ENCODE results near the gene SELENBP1.

DNA sequence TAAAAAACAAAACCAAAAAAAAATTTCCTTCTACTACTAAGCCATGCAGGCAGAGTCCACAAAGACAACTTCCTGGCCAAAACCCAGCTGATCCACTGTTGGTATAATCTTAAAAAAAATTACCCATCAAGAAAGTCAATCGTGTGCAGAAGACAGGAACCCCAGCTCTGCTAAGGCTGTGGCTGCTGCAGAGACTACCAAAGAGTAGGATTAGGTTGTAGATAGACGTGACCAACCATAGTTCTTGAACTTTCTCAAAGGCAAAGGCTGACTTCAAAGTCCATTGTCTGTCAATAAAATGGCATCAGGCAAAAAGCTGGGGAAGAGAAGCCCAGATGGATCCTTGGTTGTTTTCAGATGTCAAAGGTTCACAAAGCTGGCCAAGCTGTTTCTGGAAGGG is 30.3 kb upstream of the SELENBP1 start:
- TF ChIP-seq, protein P1, sequence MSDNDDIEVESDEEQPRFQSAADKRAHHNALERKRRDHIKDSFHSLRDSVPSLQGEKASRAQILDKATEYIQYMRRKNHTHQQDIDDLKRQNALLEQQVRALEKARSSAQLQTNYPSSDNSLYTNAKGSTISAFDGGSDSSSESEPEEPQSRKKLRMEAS (IDR thresholded peaks at IDR 0.05) = no peak
- TF ChIP-seq YY1 (IDR thresholded peaks at IDR 0.05; ENCODE audit: low read depth) = no peak
- TF ChIP-seq RAD21 (IDR thresholded peaks at IDR 0.05; ENCODE audit: low read depth) = no peak
- TF ChIP-seq EP300 (IDR thresholded peaks at IDR 0.05; ENCODE audit: borderline replicate concordance) = no peak
- no peak for TF ChIP-seq TAF1 (IDR thresholded peaks at IDR 0.05; ENCODE audit: low read depth)
- TF ChIP-seq, protein P2, sequence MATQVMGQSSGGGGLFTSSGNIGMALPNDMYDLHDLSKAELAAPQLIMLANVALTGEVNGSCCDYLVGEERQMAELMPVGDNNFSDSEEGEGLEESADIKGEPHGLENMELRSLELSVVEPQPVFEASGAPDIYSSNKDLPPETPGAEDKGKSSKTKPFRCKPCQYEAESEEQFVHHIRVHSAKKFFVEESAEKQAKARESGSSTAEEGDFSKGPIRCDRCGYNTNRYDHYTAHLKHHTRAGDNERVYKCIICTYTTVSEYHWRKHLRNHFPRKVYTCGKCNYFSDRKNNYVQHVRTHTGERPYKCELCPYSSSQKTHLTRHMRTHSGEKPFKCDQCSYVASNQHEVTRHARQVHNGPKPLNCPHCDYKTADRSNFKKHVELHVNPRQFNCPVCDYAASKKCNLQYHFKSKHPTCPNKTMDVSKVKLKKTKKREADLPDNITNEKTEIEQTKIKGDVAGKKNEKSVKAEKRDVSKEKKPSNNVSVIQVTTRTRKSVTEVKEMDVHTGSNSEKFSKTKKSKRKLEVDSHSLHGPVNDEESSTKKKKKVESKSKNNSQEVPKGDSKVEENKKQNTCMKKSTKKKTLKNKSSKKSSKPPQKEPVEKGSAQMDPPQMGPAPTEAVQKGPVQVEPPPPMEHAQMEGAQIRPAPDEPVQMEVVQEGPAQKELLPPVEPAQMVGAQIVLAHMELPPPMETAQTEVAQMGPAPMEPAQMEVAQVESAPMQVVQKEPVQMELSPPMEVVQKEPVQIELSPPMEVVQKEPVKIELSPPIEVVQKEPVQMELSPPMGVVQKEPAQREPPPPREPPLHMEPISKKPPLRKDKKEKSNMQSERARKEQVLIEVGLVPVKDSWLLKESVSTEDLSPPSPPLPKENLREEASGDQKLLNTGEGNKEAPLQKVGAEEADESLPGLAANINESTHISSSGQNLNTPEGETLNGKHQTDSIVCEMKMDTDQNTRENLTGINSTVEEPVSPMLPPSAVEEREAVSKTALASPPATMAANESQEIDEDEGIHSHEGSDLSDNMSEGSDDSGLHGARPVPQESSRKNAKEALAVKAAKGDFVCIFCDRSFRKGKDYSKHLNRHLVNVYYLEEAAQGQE (IDR thresholded peaks at IDR 0.05; ENCODE audit: low read depth) = no peak
- TF ChIP-seq TCF12 (IDR thresholded peaks at IDR 0.05; ENCODE audit: low read depth) = no peak
- TF ChIP-seq NFIC (IDR thresholded peaks at IDR 0.05) = no peak
- TF ChIP-seq FOXM1 (IDR thresholded peaks at IDR 0.05; ENCODE audit: borderline replicate concordance, low read depth) = no peak
- no peak for TF ChIP-seq CREB1 (IDR thresholded peaks at IDR 0.05; ENCODE audit: low read depth)
- no peak for TF ChIP-seq EGR1 (IDR thresholded peaks at IDR 0.05)
- no peak for TF ChIP-seq ZBTB7A (IDR thresholded peaks at IDR 0.05; ENCODE audit: low read depth)
